OCI-LY1 (cell line): ENCODE data around the gene MLX.

Experiments used
- CTCF ChIP-seq: fragments of 200-600 bp; sonication (generic), shearing (Covaris generic); IDR thresholded peaks from 2 replicates; pipeline ENCODE4 v1.5.1; 2017; ENCODE audit warnings: mild to moderate bottlenecking, antibody characterized with exemption, low read length, moderate library complexity, mixed read lengths
- EZH2 ChIP-seq: fragments of 200-600 bp; sonication (generic), shearing (Covaris generic); IDR thresholded peaks from 2 replicates; pipeline ENCODE4 v1.8.0; 2017; ENCODE audit warnings: borderline replicate concordance, mixed run types, mild to moderate bottlenecking, antibody characterized with exemption, low read length, moderate library complexity, mixed read lengths

- TF ChIP-seq CTCF = no peak
- TF ChIP-seq EZH2 = no peak
These were observed 36.4 kb downstream of the MLX start for GRCh38 chr17:42603318-42603717.
